HG02943 (cell line): ENCODE data around the gene HIF1A.

Experiments
- ATAC-seq: cut with Tn5 transposase; IDR thresholded peaks from one replicate; pipeline ENCODE4 v1.9.1; 2021; ENCODE audit warnings: mild to moderate bottlenecking, low read depth, moderate library complexity; ENCODE audit not compliant: unreplicated experiment

HIF1A gene

GRCh38 chr14:61672796-61673195 lies 22.5 kb upstream of the HIF1A start:
- no peak for ATAC-seq

GRCh38 chr14:61673305-61673704 lies 22.0 kb upstream of the HIF1A start:
- no peak for ATAC-seq

- ATAC-seq = no peak
Measured at GRCh38 chr14:61675291-61675690, 20.0 kb upstream of the HIF1A start.

GRCh38 chr14:61677479-61677878 lies 17.8 kb upstream of the HIF1A start:
- no peak for ATAC-seq

DNA sequence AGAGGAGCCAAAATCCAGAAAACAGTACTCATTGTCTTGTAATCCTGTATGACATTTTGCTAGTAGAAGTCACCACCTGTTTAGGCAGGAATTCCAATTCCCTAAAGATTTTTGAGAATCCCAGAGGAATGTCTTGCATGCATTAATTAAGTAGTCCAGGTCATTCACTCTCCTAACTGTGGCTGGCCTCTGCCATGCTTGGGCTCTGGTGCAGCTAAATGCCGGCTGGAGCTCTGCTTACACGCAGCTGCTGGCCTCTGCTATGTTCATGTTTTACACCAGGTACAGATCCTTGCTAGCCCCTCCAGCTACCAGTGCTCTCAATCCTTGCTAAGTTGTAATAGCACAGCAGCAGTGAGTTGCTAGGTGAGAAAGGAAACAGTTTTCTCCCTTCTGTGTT lies 16.3 kb upstream of the HIF1A start:
- ATAC-seq = no peak

DNA sequence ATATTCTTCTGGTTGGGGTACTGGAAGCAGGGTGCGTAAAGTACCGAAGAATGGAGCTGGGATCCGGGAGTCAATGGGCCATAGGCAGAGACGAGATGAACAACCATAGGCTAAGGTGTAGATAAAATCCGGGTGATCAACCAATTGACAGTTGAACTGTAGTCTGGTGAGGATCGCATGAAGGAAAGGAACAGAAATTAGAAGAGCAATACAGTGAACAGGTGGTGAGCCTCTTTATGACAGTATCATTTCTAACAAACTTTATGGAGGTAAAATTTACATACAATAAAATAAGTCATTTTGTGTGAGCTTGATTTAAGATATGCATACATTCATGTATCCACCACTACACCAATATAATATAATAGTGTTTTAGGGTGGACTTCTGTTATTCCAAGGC lies 13.9 kb upstream of the HIF1A start:
- ATAC-seq = no peak

GRCh38 chr14:61683108-61683507 lies 12.2 kb upstream of the HIF1A start:
- no peak for ATAC-seq

GRCh38 chr14:61690039-61690438 lies 5.3 kb upstream of the HIF1A start:
- no peak for ATAC-seq

- no peak for ATAC-seq
Measured at GRCh38 chr14:61690982-61691381, 4.3 kb upstream of the HIF1A start.

GRCh38 chr14:61691495-61691894 lies 3.8 kb upstream of the HIF1A start:
- no peak for ATAC-seq

DNA sequence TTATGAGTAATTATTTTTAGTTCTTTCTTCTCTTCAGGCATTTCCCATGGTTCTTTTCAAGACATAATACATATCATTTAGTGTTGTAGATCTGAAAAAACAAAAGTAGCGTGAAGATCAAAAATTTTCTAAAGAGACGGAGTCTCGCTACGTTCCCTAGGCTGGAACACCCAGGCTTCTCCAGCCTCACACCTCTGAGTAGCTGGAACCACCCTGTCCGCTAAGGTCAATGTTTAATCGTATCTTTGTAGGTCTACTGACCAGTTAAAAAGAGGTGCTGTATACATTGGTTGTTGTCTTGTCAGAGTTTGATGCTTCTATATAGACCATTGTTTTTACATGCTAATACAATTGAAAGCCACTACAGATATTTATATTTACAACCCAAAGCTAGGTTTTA lies 1.3 kb upstream of the HIF1A start:
- ATAC-seq = no peak

- peak; percentile 7 for ATAC-seq
Measured at GRCh38 chr14:61695695-61696527, 598 bp downstream of the HIF1A start.

DNA sequence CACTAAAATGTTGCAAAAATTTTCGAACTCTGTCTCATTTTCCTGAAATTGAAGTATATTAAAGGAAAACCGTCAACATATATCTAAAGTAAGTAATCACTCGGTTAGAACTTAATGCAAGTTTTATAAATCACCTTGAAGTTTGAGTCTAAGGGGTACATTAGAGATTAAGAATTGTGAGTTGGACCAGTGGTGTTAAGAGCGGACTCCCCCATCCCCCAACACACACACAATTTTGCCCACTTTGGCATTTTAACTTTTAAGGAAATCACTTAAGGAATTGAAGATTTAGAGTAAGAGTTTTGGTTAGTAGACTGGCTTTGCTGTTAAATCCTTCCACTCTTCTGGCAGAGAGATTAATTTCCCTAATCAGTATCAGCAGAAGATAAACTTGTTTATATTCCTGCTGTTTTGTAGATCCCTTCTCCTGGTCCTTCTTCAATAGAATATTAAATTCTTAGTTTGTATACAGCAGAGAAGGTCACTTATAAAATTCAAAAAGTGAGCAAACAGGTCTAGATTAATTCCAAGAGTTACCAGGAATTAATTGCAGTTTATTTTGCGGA lies 1.5 kb downstream of the HIF1A start:
- no peak for ATAC-seq

GRCh38 chr14:61698206-61698980 lies 3.1 kb downstream of the HIF1A start:
- ATAC-seq = no peak

DNA sequence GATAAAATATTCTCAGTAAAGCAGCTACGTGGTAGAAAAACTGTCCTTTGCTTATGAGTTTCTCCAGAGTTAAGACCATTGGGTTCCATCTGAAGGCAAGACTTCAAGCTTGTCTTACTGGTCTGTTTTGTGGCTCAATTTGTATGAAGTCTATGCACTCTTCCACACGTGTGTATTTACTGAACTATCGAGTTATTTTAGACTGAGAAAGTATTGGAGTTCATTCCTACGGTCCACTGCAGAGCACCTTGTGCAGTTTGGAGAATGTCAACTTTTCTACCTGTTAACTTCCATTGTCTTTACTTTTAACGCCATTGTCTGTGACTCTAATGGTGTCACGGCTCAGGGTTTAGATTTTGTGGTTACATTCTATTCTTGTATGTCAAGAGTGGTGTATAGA lies 3.7 kb downstream of the HIF1A start:
- no peak for ATAC-seq

DNA sequence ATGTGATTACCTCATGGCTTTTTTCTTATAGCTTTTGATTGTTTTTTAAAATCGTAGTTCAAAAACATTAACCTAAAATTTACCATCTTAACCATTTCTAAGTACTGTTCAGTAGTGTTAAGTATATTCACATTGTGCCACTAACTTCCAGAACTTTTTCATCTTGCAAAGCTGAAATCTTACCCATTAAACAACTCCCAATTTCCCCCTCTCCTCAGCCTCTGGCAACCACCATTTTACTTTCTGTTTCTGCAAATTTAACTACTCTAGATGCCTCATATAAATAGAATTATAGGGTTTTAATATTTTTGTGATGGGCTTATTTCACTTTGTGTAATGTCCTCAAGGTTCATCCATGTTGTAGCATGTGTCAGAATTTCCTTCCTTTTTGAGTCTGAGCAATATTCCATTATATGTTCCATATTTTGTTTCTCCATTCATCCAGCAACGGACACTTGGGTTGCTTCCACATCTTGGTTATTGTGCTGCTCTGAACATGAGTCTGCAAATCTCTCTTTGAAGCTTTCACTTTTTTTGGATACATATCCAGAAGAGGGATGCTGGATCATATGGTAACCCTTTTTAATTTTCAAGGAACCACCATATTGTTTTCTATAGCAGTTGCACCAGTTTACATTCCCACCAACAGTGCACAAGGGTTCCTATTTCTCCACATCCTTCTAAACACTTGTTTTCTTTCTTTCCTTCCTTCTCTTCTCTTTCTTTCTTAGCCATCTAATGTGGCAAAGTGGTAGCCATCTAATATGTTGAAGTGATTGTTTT lies 5.0 kb downstream of the HIF1A start:
- no peak for ATAC-seq

GRCh38 chr14:61701946-61702345 lies 6.6 kb downstream of the HIF1A start:
- ATAC-seq = no peak

DNA sequence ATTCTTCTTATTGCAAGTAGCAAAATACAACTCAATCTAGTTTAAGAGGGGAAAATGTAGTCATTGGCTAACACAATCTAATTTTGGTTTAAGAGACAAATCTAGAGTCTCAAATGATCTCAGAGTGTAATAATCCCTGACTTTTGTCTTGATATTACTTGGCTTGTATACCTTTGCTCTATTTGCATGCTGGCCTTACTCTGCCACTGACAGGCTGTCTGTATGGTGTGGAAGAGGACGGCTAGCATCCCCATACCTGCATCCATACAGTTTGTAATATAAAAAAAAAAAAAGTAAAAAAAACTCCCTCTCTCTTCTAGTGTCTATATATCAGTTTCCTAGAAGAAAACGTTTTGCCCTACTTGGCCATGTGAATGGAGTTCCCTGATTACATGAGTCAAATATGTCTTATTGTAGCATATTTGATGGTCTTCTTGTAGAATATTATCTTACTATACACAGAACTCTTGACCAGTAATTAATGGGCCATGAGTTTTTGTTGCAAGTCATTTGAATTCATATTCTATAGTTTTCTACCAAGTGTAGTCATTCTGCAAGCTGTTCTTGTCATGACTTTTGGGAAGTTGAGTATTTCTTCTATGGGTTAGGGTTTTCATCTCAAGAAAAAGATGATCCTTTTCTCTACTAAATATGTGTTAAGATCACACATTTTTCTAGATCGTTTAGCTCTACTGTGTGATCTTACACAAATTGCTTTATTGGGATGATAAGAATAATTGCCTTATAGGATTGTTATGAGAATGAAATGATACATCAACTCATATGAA lies 8.2 kb downstream of the HIF1A start:
- ATAC-seq = no peak

DNA sequence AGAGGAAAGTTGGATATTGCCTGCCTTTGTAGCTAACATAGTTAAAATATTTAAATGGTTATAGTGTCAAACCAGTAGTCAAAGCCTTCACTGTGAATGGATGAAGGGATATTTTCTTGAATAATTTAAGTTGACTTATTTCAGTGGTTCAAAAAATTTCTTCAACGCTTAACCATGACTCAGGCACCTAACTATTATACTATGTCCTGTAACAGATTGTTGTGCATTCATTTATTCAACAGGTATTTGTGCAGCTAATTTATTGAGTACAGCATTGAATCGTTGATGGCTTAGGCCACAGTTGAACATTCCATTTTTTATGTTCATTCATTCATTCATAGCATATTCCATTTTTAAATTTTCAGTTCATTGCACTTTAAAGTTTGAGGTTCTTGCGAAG lies 9.2 kb downstream of the HIF1A start:
- ATAC-seq = no peak

- no peak for ATAC-seq
Measured at GRCh38 chr14:61705017-61705416, 9.7 kb downstream of the HIF1A start.
